ENCODE measurements around the gene CCSER2.
A peak's percentile ranks its signal among the peaks of the same experiment; 100 is the strongest.

- TF ChIP-seq CTCF (IDR thresholded peaks at IDR 0.05): peak; percentile 1 to 75 (median 57)
- TF ChIP-seq POLR2A (IDR thresholded peaks at IDR 0.05): no peak
Observed at GRCh38 chr10:84429926-84430520, 101.6 kb downstream of the CCSER2 start.
